ENCODE measurements around the gene ANAPC7. TPM values are rescaled to one million over a fixed set of nuclear protein-coding genes. Genes with fewer than 3 reads are reported as not detected.

The ANAPC7 gene
- total RNA-seq, 1 experiment from 2014 or later = 52.4 TPM

DNA sequence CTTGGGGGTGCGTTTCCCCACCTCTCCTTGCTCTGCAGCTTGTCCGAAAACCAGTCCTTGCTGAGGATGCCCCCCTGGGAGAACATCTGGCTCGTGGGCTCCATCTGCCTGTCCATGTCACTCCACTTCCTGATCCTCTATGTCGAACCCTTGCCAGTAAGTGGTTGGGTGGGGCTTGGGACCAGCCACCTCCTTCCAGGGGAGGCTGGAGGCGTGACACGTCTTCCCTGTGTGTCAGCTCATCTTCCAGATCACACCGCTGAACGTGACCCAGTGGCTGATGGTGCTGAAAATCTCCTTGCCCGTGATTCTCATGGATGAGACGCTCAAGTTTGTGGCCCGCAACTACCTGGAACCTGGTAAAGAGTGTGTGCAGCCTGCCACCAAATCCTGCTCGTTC is 57.5 kb downstream of the ANAPC7 start:
- Histone ChIP-seq H3K36me3 (ENCODE audit: low read depth) (peaks cover 62% of the 10 kb centered on the region), H3F3A (ENCODE audit: insufficient read depth, low read depth) (peaks cover 67% of the 10 kb centered on the region), H3K4me2 (peak overlapping the region; percentile 65), H3K9me3 (ENCODE audit: insufficient read depth, low read depth) (no peaks in the 10 kb centered on the region), H3K4me1 (replicated peaks; ENCODE audit: insufficient read depth) (peaks cover 34% of the 10 kb centered on the region), H3K27ac (peak overlapping the region; percentile 91), H4K20me1 (ENCODE audit: insufficient read depth) (no peaks in the 10 kb centered on the region), H3K79me2 (ENCODE audit: low read depth) (peaks cover 17% of the 10 kb centered on the region; the same call in 1 of the 2 replicates), H3K9me2 (ENCODE audit: insufficient read depth) (no peaks in the 10 kb centered on the region), H3K4me3 (no peak overlapping the region), H2AFZ (no peak overlapping the region), H3K27me3 (ENCODE audit: insufficient read depth, low read depth) (no peaks in the 10 kb centered on the region)
- ChIA-PET POLR2A (ENCODE audit: unreplicated experiment) (interaction anchor here (0.7 kb wide), 1 partner anchor 18 kb away, joined by 3 read pairs; no protein-coding TSS in a partner anchor), CTCF (no interaction called here)
- BruUV-seq (replicated peaks) = TSS peak; percentile 12
- intact Hi-C loops (cut with micrococcal nuclease; ENCODE audit: unreplicated experiment) = loop anchor here (2.0 kb wide), 1 partner anchor 77 kb away; no protein-coding TSS in a partner anchor
- no peak for DNase-seq
- TF ChIP-seq, protein P1, sequence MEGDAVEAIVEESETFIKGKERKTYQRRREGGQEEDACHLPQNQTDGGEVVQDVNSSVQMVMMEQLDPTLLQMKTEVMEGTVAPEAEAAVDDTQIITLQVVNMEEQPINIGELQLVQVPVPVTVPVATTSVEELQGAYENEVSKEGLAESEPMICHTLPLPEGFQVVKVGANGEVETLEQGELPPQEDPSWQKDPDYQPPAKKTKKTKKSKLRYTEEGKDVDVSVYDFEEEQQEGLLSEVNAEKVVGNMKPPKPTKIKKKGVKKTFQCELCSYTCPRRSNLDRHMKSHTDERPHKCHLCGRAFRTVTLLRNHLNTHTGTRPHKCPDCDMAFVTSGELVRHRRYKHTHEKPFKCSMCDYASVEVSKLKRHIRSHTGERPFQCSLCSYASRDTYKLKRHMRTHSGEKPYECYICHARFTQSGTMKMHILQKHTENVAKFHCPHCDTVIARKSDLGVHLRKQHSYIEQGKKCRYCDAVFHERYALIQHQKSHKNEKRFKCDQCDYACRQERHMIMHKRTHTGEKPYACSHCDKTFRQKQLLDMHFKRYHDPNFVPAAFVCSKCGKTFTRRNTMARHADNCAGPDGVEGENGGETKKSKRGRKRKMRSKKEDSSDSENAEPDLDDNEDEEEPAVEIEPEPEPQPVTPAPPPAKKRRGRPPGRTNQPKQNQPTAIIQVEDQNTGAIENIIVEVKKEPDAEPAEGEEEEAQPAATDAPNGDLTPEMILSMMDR (conservative IDR thresholded peaks at IDR 0.05) = no peak

DNA sequence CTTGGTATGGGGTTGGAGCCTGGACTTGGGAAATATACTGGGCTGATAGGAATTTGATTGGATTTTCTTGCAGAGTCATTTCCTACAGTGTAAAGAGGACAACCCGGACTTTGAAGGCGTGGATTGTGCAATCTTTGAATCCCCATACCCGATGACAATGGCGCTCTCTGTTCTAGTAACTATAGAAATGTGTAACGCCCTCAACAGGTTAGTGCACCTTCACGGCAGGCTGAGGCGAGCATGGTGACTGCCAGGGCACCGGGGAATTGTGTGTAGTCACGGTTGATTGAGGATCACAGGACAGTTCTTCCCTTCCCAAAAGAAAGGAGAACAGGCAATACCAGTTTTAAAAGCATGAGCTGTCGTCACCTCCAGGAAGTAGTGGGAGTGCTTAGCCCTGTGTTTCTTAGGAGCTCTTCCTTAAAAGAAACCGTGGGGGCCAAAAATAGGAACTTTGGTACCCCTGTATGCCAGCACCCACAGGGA is 58.3 kb downstream of the ANAPC7 start:
- Histone ChIP-seq H3K4me2 (peak overlapping the region; percentile 65), H3K27me3 (ENCODE audit: insufficient read depth, low read depth) (no peaks in the 10 kb centered on the region), H3K9me2 (ENCODE audit: insufficient read depth) (no peaks in the 10 kb centered on the region), H3F3A (ENCODE audit: insufficient read depth, low read depth) (peaks cover 70% of the 10 kb centered on the region), H3K9me3 (ENCODE audit: insufficient read depth, low read depth) (no peaks in the 10 kb centered on the region), H3K79me2 (ENCODE audit: low read depth) (peaks cover 17% of the 10 kb centered on the region; the same call in 1 of the 2 replicates), H3K4me3 (0 out of 2 replicates have a peak overlapping the region, but pooled peaks have one; percentile 1), H3K36me3 (ENCODE audit: low read depth) (peaks cover 68% of the 10 kb centered on the region), H4K20me1 (ENCODE audit: insufficient read depth) (no peaks in the 10 kb centered on the region), H3K4me1 (replicated peaks; ENCODE audit: insufficient read depth) (peaks cover 34% of the 10 kb centered on the region), H2AFZ (no peak overlapping the region), H3K27ac (peak overlapping the region; percentile 91)
- ChIA-PET CTCF (interaction anchor here (0.6 kb wide), 1 partner anchor 256 kb away, joined by 3 read pairs; no protein-coding TSS in a partner anchor), POLR2A (ENCODE audit: unreplicated experiment) (interaction anchor here (0.7 kb wide), 1 partner anchor 19 kb away, joined by 3 read pairs; no protein-coding TSS in a partner anchor)
- intact Hi-C loops (cut with micrococcal nuclease; ENCODE audit: unreplicated experiment) = loop anchor here (2.0 kb wide), 1 partner anchor 76 kb away; no protein-coding TSS in a partner anchor
- DNase-seq = peak; percentile 91 to 99
- TF ChIP-seq EZH2 (IDR thresholded peaks at IDR 0.05; ENCODE audit: low read depth) = no peak
- TF ChIP-seq, protein P1 (conservative IDR thresholded peaks at IDR 0.05) = no peak
- no TSS peak for BruUV-seq (replicated peaks)

DNA sequence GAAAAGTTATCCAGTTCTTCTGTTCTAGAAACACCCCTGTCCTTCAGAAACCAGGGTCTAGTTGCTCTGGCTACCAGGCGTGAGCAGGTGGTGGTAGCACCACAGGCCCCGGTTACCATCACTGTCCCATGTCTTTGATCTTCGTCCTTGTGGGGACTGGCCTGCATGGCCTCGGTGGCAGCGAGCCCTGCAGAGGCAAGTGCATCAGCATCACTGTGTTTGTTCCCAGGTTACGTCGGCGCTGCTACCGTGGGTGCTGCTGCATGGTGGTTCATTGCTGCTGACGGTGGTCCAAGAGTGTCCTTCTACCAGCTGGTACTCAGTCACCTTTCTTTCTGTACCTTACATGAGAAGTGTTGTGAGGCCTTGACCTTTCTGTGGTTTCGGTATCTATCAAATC is 58.9 kb downstream of the ANAPC7 start:
- intact Hi-C loops (cut with micrococcal nuclease; ENCODE audit: unreplicated experiment) = loop anchor here (2.0 kb wide), 1 partner anchor 76 kb away; no protein-coding TSS in a partner anchor
- Histone ChIP-seq H3K9me2 (ENCODE audit: insufficient read depth) (no peaks in the 10 kb centered on the region), H3F3A (ENCODE audit: insufficient read depth, low read depth) (peaks cover 70% of the 10 kb centered on the region), H3K79me2 (ENCODE audit: low read depth) (peaks cover 17% of the 10 kb centered on the region; the same call in 1 of the 2 replicates), H3K9me3 (ENCODE audit: insufficient read depth, low read depth) (no peaks in the 10 kb centered on the region), H4K20me1 (ENCODE audit: insufficient read depth) (no peaks in the 10 kb centered on the region), H3K4me2 (peak overlapping the region; percentile 56), H3K27ac (peak overlapping the region; percentile 91), H3K36me3 (ENCODE audit: low read depth) (peaks cover 73% of the 10 kb centered on the region), H3K4me1 (replicated peaks; ENCODE audit: insufficient read depth) (peaks cover 39% of the 10 kb centered on the region), H3K4me3 (0 out of 2 replicates have a peak overlapping the region, but pooled peaks have one; percentile 1), H3K27me3 (ENCODE audit: insufficient read depth, low read depth) (no peaks in the 10 kb centered on the region), H2AFZ (no peak overlapping the region)
- TSS peak; percentile 93 for BruUV-seq (replicated peaks)
- DNase-seq = no peak
- TF ChIP-seq, protein P1 (conservative IDR thresholded peaks at IDR 0.05) = no peak
- TF ChIP-seq EZH2 (IDR thresholded peaks at IDR 0.05; ENCODE audit: low read depth) = no peak
- ChIA-PET POLR2A (ENCODE audit: unreplicated experiment) (no interaction called here), CTCF (no interaction called here)
